HG03103 (cell line): ENCODE data around the gene ROBO1.

Experiments
- ATAC-seq: cut with Tn5 transposase; IDR thresholded peaks from one replicate; pipeline ENCODE4 v1.9.1; 2021; ENCODE audit warnings: low read depth; ENCODE audit not compliant: unreplicated experiment

The ROBO1 gene

DNA sequence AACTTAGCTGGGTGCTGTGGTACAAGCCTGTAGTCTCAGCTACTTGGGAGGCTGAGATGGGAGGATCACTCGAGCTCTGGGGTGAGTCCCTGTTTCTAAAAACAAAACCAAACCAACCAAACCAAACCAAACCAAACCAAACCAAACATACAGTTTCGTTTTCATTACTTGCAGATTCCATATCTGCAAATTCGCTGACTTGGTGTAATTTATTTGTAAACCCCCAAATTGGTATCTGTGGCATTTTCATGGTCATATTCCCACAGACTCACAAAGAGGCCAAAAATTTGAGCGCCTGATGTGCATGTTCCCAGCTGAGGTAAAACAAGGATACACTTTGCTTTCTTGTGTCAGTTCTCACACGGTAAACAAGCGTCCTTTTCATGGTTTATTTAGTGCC is 1138.3 kb downstream of the ROBO1 start:
- no peak for ATAC-seq

DNA sequence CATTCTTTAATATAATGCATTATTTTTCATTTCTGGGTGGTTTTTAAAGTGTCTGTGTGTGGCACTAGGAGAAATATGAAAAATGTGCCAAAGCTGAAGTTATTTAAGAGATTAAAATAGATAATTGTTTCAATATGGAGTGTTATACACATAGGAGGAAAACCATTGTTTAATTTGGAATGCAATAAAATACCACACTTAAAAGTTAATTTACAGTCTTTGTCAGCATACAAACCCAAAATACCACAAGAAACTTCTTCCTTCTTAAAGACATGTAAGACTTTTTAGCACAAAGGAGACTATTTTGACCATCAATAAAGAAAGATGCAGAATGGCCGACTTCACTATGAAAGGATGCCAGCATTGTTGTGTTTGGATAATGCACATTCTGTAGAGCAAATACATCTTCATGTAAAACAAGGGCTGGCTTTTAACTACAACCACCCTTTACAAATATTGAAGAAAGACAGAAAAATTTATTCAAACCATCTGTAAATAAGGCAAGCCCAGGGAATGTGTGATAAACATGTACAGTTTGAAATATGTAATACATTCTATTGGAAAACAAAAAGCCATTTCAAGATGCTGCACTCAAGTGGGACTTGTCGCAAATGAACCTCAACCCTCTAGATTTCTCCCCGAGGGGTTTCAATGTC is 1146.6 kb downstream of the ROBO1 start:
- no peak for ATAC-seq

DNA sequence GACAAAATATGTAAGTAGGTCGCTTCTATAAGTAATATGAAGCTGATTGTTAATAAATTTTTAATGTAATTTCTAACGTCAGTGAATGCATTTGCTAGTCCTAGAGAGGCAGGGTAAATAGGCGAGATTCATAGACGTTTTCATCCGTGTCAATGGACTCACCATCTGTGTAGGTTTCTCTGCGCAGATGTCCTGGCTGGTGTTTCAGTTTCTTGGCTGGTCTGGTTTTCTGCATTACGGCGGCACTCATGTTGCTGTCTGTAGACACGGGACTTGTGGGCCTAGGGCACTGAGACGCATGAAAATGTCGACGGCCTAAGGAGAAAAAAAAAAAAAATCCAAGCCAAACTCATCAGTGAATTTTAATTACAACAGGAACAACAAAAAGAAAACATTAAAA is 1153.3 kb downstream of the ROBO1 start:
- no peak for ATAC-seq

DNA sequence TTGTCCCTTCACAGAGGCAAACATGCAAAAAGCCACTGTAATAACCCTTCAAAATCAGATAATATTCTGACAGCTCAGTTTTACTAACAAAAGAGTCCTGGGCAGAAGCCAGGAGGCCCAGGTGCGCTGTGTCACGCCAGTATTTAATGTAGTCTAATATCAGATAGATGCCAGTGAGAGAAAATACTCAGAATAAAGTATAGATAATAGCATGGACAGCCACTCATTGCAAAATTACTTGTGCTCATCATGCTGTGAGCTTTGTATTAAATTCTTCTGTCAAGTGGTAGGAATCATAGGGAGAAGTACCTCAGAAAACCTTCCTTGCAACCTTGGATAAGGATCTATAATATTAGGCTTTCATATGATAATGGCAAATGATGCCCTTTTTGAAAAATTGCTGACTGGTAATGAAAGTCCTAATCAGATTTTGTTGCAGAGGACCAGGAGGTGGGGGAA is 1154.3 kb downstream of the ROBO1 start:
- no peak for ATAC-seq

DNA sequence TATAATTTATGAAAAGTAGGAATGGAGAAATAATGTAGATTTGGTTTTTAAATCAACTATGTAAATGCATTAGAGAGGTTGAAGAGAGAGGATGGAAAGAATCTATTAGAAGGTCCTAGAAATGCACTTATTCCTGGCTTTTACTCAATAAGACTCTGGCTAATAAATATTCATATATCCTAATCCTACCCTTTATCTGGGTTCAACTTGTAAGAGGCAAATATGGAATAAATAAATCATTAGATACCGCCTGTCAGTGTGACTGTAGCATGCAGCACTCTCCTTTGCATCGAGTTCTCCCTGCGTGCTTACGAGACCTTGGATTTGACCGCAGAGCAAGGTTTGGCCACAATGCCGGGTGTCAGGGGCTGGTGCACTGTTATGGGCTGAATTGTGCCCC is 1156.5 kb downstream of the ROBO1 start:
- no peak for ATAC-seq

DNA sequence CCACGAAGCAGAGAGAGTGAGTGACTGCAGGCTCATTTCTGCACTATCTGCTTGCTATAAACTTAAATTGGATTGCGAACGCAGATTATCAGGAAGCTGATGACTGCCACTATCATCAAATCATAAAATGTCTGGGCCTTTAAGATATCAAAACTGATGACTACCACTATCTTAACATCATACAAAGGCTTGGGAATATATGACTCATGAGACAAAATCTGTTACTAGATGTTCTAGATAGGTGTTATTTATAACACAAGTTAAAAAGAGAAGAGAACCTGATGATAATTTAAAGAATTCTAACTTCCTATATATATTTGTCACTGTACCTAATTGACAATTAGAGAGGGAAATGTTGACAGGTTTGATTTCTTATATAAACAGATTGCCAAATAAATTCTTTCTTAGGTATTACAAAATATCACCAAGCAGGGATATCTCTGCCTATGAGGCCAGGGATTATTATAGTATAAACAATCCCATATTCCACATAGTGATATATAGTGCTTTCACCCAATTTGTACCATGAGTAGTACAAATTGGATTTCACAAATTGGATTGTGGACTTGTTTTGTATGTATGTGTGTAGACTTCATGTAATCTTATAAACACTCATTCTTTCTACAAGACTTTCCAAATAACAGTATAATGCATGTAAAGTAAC is 1157.2 kb downstream of the ROBO1 start:
- ATAC-seq, result no peak

DNA sequence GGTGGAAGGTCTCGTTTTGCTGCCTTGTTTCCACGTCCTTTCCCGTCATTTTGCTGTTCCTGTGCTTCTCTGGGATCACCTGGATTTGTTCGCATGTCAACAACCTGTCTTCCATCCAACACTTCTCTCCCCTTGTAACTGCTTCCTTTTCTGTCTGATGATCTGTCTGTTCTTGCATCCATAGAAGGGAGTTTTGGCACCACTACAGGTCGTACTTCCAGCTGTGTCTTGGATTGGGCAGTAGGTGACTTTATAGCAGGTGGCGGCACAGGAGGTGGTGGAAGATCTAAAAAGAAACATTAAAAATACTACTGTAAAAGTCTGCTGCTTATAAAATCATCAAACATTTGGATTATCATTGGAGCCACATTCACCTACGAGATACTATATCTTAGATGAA is 1161.0 kb downstream of the ROBO1 start:
- ATAC-seq, result no peak

DNA sequence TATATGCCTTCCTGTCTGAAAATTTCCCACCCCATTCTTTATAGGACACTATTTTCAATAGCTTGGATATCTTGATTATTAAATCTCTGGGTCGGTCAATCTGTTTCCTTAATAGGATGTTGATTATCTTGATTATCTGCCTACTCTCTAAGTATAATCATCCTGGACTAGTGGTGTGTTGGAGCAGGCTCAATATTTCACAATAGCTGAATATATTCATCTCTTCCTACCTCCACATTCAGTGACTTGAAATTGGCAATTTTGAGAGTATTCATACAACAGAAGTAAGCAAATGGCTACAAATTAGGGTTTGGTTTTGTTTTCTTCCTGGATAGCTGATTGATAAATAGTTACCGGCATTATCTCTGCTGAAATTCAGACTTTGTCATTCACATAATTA is 1162.6 kb downstream of the ROBO1 start:
- no peak for ATAC-seq

DNA sequence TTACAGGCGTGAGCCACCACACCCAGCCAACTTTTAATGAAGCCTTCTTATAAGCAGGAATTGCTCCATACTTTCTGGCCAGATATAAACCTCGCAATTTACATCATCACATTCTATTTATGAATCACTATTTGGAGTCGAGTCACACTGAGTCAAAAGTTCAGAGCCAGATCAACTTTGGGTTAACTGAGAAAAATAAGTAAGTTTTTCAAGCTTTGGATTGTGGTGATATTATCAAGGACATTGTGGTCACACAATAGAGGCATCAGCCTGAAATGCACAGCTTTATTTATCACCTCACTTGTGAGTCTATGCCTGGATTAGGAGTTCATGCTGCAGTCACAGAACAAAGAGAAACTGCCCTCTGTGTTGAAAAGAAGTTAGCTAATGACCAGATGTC is 1163.5 kb downstream of the ROBO1 start:
- no peak for ATAC-seq

DNA sequence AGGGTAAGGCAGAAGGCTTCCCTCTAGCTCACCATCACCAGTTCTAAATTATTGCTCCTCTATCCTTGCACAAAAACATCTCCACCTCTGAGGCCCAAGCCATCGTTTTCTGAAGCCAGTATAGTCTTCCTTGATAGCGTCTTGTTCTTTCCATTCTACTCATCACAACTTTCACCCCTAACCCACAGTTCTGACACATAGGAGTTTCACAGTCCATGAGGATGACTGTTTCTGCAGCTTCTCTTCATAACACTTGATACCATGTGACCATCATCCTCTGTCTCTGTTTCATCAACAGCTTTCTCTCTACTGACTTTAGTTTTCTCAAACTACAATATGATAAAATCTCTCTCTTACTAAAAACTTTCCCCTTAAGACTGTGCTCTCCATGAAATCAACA is 1166.5 kb downstream of the ROBO1 start:
- ATAC-seq, result no peak

DNA sequence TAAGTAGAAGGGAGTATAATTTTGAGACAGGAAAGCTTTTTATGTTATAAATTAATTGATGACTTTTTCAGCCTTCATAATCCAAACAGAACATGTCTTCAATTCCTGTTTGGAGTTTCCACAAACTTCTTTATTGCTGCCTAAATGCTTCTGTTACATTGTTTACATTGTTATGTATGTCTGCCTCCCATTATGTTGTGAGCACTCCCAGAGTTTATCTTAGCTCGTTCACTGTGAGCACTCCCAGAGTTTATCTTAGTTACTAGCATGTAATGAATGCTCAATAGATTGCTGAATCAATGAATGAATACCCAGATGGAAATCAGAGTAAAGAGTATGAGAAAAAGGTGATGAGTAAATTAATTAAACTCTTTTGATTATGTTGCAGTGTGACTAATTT is 1178.0 kb downstream of the ROBO1 start:
- ATAC-seq, result no peak

DNA sequence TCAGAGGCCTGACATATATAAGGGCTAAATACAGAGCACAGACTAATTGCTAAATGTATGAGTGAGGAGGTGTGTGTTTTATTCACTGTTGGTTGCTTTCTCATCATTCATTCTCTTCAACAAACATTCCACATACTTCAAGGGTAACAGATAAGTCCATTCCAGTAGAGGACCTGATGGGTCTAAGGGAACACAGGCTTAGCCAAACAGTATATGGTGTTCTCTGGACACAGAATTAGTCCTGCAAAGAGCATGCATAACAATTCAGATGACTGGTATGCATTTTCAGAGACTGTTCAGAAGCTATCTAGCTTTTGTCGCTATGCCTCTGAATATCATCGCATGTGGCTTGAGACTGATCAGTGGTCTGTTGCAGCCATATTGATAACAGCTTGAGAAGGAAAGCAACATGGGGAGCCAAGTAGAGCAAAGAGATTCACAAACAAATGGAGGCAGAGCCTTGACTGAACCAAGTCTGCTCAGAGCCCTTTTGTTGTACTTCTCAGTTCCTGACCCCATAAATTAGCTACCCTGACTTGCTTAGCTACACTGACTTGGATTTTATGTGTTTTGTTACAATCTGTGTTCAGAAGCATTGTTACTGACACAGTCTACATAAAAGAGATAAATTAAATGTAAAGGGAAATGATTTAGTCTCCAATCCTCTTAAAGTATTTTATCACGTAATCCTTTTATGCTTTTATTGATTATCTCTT is 1178.7 kb downstream of the ROBO1 start:
- no peak for ATAC-seq

DNA sequence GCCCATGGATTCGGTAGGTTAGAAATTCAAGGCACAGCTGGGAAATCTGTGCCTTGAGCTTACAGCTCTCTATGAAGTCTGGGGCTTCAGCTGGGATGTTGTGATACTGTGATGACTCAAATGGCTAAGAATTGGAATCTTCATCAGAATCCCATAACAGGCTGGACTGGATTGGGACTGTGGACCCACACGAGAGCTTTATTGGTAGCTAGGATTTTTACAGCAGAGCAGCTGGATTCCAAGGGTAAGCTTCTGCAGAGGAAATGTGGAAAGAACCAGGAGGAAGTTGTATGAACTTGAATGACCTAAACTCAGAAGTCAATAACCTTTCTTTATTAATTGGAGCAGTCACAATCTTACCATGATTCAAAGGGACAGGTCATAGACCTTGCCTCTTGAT is 1187.1 kb downstream of the ROBO1 start:
- no peak for ATAC-seq

DNA sequence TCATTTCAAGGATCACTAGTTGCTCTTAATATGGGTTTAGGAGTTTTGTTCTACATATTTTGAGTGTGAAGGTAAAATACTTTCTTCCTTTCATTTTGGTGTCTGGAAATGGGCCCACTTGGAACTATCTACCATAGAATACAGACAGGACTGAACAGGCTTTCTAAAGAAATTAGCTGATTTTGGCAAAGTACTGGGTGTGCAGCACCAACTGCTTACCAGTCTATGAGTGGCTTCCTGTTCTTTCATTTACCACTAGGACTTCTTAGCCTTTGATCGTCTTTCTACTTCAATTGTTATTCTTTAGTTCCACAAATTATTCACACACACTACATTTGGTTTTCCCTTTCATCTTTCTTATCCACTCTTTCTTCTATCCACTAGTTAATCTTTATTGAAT is 1196.3 kb downstream of the ROBO1 start:
- ATAC-seq, result no peak

DNA sequence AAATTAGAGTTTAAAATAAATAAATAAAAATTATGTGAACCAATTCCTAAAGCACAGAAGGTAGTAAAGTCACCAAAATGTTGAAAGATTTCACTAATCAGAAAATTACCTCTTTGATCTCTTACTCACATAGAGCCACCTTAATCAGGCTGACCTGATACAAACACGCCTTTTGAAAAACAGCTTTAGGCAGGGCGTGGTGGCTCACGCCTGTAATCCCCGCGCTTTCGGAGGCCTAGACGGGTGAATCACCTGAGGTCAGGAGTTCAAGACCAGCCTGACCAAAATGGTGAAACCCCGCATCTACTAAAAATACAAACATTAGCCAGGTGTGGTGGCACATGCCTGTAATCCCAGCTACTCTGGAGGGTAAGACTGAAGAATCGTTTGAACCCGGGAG is 1197.3 kb downstream of the ROBO1 start:
- no peak for ATAC-seq

DNA sequence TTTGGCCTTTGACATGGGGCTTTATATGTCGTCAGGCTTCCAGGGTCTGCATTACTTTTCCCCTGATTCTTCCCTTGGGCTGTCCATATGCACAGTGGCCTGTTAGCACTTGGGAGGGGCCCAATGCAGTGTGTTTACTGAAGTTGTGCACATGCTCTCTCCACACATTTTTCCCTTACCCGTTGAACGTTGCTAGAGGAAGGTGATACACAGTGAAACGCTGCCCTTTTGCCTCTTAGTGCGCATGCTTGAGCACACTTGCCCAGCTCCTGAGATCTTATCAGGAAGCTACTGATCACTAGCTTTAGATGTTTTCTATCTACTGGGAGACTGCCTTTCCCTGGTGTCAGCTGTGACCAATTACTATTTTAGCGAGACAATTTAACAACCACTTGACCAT is 1198.0 kb downstream of the ROBO1 start:
- no peak for ATAC-seq

DNA sequence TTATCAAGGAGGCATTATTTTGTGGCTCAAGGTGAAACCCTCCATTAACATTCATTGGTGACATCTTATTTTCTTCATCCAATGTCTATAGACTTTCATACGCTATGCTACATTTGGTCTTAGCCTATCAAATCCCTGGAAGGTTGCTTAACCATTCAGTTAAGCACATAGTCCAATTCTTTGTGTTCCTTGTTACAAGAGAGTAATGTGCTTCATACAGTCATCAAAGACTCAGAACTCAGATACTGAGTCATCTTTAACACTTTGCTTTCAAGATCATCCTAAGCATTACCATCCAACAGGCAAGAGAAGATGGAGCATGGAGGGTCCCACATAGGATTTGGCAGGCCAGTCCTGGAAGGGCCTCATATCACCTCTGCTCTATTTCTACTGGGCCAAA is 1202.1 kb downstream of the ROBO1 start:
- no peak for ATAC-seq

DNA sequence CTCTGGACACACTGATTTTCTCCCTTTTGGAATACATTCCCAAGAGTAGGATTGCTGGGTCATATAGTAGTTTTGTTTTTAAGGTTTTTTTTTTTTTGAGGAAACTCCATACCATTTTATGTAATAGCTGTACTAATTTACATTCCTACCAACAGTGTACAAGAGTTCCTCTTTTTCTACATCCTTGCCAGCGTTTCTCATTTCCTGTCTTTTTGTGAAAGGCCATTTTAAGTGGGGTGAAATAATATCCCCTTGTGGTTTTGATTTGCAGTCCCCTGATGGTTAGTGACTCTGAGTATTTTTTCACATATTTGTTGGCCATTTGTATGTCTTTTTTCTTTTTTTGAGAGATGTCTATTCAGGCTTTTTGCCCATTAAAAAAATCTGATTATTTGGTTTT is 1205.5 kb downstream of the ROBO1 start:
- no peak for ATAC-seq
